ENCODE data around the gene PRKCSH.

Gene PRKCSH

DNA sequence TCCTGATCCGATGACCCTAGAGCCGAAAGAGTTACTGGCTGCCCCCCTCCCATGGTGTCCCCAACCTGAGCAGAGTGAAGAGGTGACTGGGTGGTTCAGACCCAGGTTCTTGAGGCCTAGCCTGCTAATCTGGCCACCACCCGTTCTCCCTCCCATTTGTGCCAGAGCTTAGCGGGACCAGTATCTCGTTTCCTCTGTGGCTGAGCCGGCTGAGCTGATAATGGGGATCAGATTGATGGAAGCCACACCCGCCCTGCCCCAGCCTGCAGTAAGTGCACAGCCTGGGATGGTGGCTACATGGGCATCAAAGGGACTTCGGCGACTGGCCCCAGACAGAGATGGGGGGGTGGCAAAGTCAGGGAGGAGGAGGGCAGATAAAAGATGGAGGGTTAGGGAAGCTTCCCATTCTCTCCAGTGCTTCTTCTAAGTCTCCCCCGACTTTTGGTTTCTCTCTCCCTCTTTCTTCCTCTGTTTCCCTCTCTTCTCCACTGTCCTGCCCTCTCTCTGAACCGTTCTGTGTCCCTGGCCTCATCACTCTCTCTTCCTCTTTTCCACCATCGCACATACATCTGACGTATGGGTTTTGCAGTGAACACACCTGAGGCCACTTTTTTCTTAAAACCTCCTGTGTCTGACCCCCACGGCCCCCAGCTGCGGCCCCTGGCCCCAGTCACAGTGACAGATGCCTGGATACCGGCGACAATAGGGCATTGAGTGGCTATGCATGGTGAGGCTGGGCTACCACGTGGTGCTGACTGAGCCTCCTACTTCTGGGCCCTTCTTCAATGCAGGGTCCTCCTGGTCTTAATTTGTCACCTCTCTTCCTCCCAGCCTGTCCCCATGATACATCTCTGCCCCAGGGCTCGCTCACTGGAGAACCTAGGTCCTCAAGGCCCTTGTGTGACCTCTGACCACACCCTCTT, 43.0 kb downstream of the PRKCSH start:
- no peak for DNase-seq (ENCODE audit: low read depth)

DNA sequence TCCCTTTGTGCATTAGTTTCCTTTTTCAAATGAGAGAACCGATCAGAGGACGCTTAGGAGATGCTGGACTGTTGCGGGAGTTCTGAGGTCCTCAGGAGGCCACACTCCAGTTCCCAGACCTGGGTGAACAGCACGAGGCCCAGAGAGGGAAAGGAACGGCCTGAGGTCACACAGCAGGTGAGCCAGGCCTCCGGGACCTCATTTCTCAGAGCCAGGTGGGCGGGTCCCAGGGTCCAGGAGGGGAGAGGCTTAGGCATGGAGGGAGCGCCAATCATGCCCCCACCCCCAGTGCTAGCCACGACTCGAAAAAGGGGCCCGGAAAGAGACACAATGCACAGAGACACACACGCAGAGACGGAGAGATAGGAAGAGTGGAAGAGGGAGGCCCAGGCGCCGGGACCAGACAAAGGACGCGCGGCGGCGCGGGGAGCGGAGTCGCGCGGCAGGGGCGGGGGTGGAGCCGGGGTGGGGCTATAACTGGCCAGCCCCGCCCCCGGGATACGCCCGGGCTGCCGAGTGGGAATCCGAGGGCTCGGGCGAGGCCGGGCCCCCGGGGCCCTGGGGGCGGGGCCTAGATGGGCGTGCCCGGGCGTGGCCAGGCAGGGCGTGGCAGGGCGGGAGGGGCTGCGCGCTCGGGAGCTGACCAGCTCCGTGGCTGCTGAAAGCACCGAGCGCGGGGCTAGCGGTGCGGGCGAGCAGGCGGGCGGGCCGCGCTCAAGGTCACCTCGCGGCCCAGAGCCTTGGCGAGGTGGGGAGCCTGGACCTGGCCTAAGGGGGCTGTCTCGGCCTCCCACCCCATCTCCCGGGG, 43.9 kb downstream of the PRKCSH start:
- DNase-seq (ENCODE audit: low read depth), result no peak

DNA sequence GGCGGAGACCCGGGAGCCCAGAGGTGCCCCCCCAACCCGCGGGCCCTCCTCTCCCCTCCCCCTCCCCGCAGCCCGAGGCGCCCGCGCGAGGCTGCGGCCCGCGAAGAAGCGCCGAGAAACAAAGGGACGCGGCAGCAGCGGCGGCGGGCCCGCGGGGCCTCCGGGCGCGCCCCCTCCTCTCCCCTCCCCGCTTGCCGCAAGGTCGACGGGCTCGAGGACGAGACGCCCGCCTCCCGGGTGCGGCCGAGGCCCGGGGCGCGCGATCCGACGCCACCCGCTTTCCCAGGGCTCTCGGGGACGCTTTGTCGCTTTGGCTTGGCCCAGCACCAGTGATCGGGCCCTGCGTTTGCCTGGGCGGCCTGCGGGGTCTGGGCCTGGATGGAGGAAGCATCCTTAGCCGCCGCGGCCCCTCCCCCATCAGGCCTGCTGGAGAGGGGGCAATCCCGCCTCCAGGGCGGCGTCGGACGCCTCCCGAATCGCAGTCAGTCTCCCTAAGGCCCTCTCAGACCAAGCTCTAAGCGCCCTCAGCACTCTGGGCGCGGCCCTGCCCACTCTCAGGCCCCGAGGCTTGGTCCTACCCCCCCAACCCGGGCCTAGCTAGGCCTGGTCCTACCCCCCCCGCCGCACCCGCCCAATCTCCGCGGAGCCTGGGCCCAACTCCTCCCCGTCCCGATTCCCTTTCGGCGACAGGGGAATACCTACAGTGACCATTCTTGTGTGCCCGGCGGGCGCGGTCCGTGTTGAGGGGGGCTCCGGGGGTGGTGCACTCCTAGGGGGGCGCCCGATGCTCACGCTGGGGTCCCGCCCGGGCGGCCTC, 44.7 kb downstream of the PRKCSH start:
- DNase-seq (ENCODE audit: low read depth), result no peak

DNA sequence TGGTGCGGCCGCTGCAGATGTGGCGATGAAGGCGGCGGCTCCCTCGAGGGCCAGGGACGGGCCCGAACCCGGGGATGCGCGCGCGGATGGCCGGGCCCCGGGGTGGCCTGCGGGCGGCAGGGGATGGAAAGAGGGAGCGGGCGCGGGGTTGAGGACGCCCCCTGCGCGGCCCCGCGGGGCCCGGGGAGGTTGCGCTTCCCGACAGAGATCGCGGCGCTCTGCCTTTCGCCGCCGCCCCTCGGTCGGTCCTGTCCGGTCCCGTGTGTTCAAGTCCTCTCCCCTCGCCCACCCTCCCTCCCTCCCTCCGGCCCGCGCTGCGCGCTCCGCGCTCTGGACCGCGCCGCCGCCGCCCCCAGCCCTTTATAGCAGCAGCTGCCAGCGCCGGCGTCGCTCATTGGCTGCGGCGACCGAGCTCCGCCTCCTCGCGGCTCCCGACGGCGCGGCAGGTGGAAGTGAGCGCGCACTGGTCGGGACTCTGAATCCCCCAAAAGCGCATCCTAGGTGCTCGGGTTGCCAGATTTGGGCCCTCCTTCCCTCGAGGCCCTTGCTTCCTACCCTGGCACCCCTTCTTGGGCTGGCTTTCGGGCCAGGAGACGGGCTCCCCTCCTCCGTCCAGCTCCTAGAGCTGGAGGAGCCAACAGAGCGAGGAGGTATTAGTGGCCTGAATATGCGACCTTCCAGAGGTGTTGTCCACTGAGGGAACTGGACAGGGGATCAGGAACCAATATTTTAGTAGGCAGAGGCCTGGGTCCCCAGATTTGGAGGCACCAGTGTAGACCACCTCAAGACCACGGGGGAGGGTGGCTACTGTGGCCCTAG, 45.5 kb downstream of the PRKCSH start, which contains the start of gene ELAVL3:
Gene ELAVL3 (minus strand): TSS at position 332 of the 819 bp plus-strand sequence. CDS start 438 bp downstream, outside the sequence.
- DNase-seq (ENCODE audit: low read depth), result no peak

DNA sequence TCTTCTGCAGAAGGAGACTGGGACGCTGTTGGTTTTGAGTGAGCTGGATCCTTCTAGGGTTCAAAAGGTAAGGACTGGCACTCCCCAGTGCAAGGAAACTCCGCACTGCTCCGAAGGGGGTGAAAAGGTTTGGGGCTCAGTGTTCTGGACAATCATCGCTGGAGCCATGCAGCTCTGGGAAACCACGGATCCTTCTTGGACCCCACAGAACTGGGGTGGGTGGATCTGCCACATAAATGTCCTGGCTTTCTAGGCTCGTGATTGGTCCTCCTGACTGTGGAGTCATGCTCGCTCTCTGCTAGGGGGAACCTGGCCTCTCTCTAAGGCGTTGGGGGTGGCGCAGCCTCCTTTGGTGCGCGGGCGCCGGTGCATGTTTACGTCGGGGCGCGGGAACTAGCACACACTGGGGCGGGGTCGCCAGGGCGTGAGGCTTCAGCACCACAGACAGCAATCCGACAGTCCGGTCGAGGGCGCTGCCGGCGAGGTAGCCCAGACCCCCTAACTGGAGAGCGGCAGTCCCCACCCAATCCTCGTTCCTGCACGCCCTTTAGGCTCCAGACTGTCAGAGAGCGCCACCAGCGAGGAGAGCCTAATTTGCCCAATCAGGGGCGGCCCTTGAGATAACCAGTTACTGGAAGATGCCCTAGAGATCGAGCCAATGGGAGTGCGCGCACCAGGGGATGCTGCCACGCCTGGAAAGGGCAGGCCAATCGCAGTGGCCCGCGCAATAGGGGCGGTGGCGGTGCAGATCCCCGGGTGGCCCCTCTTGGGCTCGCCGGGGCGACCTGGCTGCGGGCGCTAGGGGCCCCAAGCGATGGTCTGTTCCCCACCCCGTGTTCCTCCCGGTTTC, 46.3 kb downstream of the PRKCSH start:
- peak; percentile 41 for DNase-seq (ENCODE audit: low read depth)

DNA sequence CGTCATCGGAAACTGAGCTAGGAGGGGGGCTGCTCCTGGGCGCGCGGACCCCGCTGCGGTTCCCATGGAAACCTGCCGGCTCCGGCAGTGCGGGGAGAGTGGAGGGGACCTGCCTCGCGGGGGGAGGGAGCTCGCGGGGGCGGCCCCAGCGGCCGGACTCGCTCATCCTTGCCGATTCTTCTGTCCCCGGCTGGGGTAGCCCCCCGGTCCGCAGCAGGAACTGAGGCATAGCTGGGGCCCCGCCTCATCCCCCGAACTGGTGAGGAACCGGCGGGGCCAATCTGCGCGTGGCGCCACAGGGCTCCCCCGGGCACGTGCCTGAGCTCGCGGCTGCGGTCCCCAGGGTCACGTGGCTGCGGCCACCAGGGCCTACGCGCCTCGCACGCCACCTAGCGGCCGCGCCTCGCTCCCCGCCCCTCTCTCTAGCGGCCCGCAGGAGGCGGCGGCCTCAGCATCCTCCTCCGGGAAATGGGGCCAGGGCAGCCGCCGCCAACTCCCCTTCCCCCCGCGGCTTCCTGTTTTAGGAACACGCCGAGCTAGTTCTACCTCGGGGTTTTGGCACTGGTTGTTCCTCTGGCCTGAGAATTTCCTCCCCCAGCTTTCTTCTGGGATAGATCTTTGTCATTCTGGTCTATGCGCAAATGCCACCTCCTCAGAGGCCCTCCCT, 47.1 kb downstream of the PRKCSH start:
- DNase-seq (ENCODE audit: low read depth), result peak; percentile 89

DNA sequence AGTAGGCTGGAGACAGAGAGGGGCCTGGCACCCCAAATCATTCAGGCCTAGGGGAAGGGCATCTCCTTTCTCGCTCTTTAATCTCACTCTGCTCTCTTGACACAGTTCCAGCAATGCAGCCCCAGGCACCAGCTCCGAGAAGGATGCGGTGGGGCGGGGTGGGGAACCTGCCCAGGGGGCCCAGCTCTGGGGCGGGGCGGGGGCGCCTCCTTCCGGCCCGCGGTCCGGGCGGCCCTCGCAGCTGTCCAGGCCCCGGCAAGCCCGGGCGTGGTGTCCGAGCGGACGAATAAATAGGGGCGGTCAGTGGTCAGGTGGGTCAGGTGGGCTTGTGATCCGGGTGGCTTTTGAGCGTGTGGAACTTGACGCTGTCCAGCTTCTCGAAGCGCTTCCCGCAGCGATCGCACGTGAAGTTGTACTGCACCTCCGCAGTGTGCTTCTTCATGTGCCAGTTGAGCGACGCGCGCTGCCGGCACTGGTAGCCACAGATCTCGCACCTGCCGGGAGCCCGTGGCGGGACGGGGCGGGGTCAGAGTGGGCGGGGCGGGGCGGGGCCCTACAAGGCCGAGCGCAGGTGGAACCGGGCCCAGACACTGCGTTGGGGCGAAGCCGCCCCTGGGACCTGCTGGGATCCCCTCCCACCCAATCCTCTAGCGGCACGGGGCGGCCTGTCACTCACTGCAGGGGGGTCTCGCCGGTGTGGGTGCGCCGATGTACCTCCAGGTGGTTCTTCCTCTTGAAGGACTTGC, 48.1 kb downstream of the PRKCSH start:
- DNase-seq (ENCODE audit: low read depth), result no peak

DNA sequence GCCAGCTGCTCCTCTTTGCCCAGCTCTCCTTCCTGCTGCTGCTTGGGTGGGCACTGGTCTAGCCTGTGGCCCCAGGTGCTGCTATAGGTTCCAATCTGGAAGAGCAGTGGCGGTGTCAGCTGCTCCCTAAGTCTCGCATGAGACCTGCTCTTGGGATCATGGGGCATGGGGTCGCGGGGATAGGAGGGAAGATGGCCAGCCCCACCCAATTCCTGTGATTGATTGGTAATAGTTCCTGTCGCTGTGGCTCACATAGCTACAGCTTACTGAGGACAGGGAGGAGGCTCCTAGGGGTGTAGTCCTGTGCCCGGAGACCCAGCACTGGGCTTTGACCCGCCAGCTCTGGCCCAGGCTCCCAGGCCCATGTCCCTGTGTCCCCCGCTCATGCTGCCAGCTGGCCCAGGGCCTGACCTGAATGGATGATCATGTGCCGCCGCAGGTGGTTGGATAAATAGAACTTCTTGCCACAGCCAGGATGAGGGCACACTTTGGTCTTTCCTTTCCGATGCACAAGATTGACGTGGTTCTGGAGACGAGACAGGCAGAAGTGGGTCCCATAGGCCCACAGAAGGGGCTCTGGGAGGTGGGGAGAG, 49.9 kb downstream of the PRKCSH start:
- no peak for DNase-seq (ENCODE audit: low read depth)

DNA sequence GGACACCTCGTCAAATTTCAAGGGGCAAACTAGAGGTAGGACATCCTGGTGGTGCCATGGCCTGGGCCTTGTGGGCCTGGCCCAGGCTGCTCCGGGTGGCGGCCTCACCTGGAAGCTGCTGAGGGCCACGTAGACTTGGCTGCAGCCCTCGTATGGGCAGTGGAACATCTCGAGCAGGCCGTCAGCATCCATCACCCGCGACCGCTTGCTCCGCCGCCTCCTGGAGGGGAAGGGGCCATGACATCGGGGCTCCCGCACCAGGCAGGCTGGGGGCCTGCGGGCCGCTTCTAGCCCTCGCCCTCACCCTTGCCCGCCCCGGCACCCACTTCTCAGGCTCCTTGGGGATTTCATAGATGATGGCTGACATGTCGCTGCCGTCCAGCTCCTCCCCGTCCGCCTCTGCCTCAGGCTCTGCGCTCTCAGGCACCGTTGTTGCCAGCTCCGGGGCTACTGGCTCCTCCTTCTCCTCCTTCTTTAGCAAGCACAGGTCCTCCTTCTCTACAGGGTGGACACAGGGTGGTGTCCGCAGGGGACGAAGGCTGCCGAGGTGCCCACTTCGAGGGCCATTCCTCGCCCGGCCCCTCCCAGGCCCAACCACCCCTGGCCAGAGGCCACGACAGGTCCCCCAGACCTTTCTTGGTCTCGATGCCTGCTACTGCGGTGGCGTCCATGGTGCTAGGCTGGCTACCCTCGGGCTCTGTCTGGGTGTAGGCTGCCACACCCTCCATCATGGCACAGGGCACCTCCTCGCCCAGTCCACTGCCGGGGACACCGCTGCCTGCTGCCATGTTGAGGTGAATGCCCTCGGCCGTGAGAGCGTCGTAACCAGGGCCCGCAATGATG, 51.4 kb downstream of the PRKCSH start:
- no peak for DNase-seq (ENCODE audit: low read depth)

DNA sequence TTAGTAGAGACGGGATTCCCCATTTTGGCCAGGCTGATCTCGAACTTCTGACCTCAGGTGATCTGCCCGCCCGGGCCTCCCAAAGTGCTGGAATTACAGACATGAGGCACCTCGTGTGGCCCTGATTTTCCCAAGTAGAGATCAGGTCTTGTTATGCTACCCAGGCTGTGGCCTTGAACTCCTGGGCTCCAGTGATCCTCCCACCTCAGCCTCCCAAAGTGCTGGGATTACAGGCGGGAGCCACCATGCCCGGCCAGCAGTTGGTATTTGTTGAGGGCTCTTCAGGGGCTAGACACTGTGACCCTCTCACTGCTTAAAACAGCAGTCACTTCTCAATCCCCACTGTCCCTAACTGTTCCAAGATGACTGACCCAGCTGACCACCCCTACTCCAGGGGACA, 53.9 kb downstream of the PRKCSH start:
- no peak for DNase-seq (ENCODE audit: low read depth)

DNA sequence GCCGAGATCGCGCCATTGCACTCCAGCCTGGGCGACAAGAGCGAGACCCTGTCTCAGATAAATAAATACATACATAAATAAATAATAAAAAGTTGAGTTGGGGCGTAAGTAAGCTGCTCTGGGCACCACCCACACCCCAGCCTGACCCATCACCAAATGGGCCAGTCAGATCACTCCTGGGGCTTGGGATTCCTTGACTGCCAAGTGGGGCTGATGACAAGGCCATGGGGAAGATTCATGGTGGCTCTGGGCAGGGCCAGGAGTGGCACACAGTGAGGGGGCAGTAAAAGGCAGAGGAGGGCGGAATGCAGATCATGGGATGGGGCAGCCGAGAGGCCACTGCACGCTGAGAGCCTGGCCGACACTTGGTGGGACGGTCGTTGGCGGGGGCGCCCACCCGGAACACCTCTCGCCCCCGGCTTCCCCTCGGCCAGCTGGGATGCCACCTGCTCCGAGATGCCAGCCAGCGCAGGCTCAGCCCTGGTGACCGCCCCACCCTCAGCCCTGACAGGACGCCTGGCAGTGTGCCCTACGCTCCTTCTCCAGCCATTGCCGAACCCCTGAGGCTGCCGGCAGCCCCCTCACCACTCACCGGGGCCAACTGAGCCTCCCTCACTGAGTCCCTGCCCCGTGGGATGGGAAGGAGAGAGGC, 59.3 kb downstream of the PRKCSH start:
- no peak for DNase-seq (ENCODE audit: low read depth)

DNA sequence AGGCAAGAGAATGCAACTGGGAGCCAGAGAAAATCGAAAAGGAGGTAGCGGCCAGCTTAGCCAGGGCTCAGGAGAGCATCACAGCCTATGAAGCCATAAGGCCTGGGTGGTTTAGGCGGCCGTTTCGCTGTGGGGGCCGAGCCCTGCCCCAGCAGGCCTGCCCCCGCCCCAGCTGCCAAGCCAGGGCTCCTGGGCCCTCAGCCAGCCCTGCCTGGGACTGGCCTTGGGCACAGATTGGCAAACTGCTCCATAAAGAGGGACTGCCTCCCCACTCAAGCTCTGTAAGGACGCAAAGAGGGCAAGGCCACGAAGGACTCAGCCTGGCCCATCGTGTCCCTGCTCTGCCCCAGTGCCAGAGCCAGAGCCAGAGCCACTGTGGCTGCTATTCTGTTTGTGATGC, 60.0 kb downstream of the PRKCSH start:
- no peak for DNase-seq (ENCODE audit: low read depth)

DNA sequence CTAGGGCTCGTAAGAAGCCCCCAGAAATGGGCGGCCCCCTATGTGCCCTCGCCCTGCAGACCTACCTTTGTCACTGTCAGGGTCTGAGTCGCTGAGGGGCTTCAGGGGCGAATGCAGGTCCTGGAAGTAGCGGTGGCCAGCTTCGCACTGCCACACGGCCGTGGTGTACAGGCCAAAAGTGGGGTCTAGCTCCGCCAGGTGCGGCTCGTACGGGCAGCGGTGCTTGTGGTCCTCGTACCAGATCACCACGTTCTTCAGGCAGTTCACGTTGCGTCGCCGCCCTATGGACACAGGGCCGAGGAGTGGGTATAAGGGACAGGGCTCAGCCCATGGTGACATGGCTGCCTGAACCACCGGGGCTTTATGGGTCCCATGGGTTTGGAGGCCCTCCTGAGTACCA, 60.5 kb downstream of the PRKCSH start:
- no peak for DNase-seq (ENCODE audit: low read depth)

DNA sequence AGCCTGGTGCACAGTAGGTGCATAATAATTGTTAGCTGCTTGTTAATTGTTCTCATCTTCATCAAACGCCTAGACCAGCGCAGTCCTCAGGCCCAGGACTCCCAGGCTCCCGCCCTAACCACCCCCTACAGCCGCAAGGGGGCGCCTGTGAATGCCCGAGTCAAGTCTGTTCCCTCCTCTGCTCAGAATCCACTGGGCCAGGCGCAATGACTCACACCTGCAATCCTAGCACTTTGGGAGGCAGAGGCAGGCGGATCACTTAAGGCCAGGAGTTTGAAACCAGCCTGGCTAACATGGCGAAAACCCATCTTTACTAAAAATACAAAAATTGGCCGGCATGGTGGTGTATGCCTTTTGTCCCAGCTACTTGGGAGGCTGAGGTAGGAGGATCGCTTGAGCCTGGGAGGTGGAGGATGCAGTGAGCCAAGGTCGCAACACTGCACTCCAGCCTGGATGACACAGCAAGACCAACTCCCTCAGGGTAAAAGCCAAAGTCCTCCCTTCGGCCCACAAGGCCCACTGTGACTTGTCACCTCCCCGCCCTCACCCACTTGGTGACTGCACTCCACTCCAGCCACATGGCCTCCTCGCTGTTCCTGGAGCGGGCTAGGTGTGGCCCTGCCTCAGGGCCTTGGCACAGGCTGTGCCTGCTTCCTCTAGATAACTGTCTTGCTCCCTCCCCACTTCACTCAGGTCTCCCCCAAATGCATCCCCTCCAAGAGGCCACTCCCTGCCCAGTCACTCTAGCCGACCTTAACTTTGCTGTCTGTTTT, 61.1 kb downstream of the PRKCSH start:
- peak; percentile 38 for DNase-seq (ENCODE audit: low read depth)

DNA sequence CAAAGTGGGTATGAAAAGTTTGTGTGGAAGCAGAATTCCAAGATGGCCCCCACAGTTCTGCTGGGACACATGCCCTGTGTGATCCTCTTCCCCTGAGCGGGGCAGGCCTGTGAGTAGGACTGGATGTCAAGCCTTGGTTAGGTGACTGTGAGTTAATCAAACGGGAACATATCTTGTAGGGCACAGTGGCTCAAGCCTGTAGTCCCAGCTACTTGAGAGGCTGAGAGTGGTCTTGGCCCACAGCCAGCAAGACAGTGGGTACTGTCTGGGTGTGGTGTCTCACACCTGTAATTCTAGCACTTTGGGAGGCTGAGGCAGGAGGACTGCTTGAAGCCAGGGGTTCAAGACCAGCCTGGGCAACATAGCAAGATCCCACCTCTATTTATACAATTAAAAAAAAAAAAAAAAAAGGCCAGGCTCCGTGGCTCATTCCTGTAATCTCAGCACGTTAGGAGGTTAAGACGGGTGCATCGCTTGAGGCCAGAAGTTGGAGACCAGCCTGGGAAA, 63.8 kb downstream of the PRKCSH start:
- no peak for DNase-seq (ENCODE audit: low read depth)

DNA sequence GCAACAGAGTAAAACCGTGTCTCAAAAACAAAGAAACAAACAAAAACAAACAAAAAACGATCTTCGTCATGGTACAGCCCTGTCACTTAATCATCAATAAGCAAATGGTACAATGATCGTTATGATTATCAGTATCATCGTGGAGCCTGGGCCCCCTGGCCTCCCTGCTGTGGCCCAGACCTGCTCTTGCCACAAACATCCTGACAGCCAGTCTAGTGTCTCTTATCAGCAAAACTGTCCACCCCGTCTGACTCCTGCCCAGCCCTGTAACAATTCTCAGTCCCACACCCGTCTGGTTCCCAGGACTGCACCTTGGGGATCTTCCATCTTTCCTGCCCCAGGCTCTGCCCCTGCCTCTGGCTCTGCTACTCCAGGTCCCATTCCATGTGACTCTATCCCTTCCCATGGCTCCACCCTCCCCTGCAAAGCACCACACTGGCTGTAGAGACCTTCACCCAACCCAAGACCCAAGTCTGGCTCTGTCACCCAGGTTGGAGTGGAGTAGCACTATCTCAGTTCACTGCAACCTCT, 64.5 kb downstream of the PRKCSH start:
- DNase-seq (ENCODE audit: low read depth), result no peak

Measured in stimulated activated CD8-positive, alpha-beta memory T cell treated with anti-CD3 and anti-CD28 coated beads, Interleukin-15, amount 100 ng/mL, for 24 hours (primary cell).